Ascending aorta (tissue), 2 donors: ENCODE measurements around the gene EHMT1. TPM values are rescaled to one million over a fixed set of nuclear protein-coding genes. Genes with fewer than 3 reads are reported as not detected.

Source experiments
- DNase-seq, 2 donors: peaks; one replicate each; pipeline ENCODE4 v3.0.0-alpha.2; 2019; ENCODE audit warnings: low spot score in 2 of 2
- H3K27ac ChIP-seq, 2 donors: fragments of 200-600 bp; sonication (generic); one replicate each; pipeline ENCODE4 v1.5.1; 2016 to 2017; ENCODE audit warnings: mild to moderate bottlenecking in 1 of 2
- H3K27me3 ChIP-seq: fragments of 200-600 bp; sonication (generic); one replicate; pipeline ENCODE4 v1.5.1; 2017
- H3K36me3 ChIP-seq, 2 donors: fragments of 200-600 bp; sonication (generic); one replicate each; pipeline ENCODE4 v1.5.1; 2016
- H3K4me1 ChIP-seq, 2 donors: fragments of 200-600 bp; sonication (generic); one replicate each; pipeline ENCODE4 v1.5.1; 2016 to 2017; ENCODE audit warnings: mild to moderate bottlenecking in 1 of 2
- H3K4me3 ChIP-seq, 2 donors: fragments of 200-600 bp; sonication (generic); one replicate each; pipeline ENCODE4 v1.5.1; 2016 to 2017; ENCODE audit warnings: mild to moderate bottlenecking in 1 of 2
- H3K9me3 ChIP-seq, 2 donors: fragments of 200-600 bp; sonication (generic); one replicate each; pipeline ENCODE4 v1.5.1; 2016
- CTCF ChIP-seq, 3 experiments: fragments of 200-600 bp in 2 of 3; fragments of 450-650 bp in 1 of 3; sonication (generic) in 2 of 3; IDR thresholded peaks; one replicate each; pipeline ENCODE4 v1.5.1; 2016 to 2019; ENCODE audit warnings: antibody characterized with exemption in 3 of 3, mild to moderate bottlenecking in 1 of 3, moderate library complexity in 1 of 3
- intact Hi-C: fragments of 100-400 bp; cut with DNase I; formaldehyde crosslinking; loops from one replicate; pipeline ENCODE4 v1.15.1; 2023
- total RNA-seq: library from RNA; depleted of rRNA; stranded (reverse); fragments of >200 nt; gene quantifications from one replicate; pipeline ENCODE4 v1.1.0, GENCODE V29; 2016

EHMT1 gene
- total RNA-seq, 1 donor from 2014 or later = 49.9 TPM

- Histone ChIP-seq H3K27ac (no peak overlapping the region), H3K9me3 (no peaks in the 10 kb centered on the region), H3K36me3 (peaks cover 44 to 60% of the 10 kb centered on the region in 2 donors), H3K4me3 (no peak overlapping the region), H3K4me1 (peaks cover 0 to 3% of the 10 kb centered on the region in 2 donors), H3K27me3 (no peaks in the 10 kb centered on the region)
- no peak for DNase-seq
- intact Hi-C loops = no loop called here
- no peak for TF ChIP-seq CTCF (IDR thresholded peaks at IDR 0.05)
Measured at GRCh38 chr9:137788561-137789294, 169.9 kb downstream of the EHMT1 start.

GRCh38 chr9:137789295-137789895, 170.6 kb downstream of the EHMT1 start:
- DNase-seq = no peak
- H3K36me3 ChIP-seq = peaks cover 38 to 58% of the 10 kb centered on the region in 2 donors
- peaks cover 0 to 3% of the 10 kb centered on the region in 2 donors for H3K4me1 ChIP-seq
- no peaks in the 10 kb centered on the region for H3K9me3 ChIP-seq
- no peak overlapping the region for H3K27ac ChIP-seq
- TF ChIP-seq CTCF (IDR thresholded peaks at IDR 0.05) = no peak
- H3K4me3 ChIP-seq = no peak overlapping the region
- intact Hi-C loops = no loop called here
- H3K27me3 ChIP-seq = no peaks in the 10 kb centered on the region

- H3K27ac ChIP-seq = no peak overlapping the region
- no peaks in the 10 kb centered on the region for H3K9me3 ChIP-seq
- intact Hi-C loops = no loop called here
- no peak for DNase-seq
- H3K4me1 ChIP-seq = peaks cover 0 to 3% of the 10 kb centered on the region in 2 donors
- H3K36me3 ChIP-seq = peaks cover 33 to 66% of the 10 kb centered on the region in 2 donors
- H3K27me3 ChIP-seq = no peaks in the 10 kb centered on the region
- no peak for TF ChIP-seq CTCF (IDR thresholded peaks at IDR 0.05)
- no peak overlapping the region for H3K4me3 ChIP-seq
Measured at GRCh38 chr9:137791947-137792346, 173.1 kb downstream of the EHMT1 start.

- Histone ChIP-seq H3K9me3 (no peaks in the 10 kb centered on the region), H3K27ac (no peak overlapping the region), H3K27me3 (no peaks in the 10 kb centered on the region), H3K4me1 (peaks cover 0 to 3% of the 10 kb centered on the region in 2 donors), H3K36me3 (peaks cover 33 to 64% of the 10 kb centered on the region in 2 donors), H3K4me3 (no peak overlapping the region)
- intact Hi-C loops = no loop called here
- DNase-seq = no peak
- TF ChIP-seq CTCF (IDR thresholded peaks at IDR 0.05) = no peak
Measured at GRCh38 chr9:137793196-137793841, 174.5 kb downstream of the EHMT1 start.

- Histone ChIP-seq H3K4me3 (no peak overlapping the region), H3K27me3 (no peaks in the 10 kb centered on the region), H3K27ac (no peak overlapping the region), H3K9me3 (no peaks in the 10 kb centered on the region), H3K36me3 (peaks cover 52 to 79% of the 10 kb centered on the region in 2 donors), H3K4me1 (peaks cover 0 to 3% of the 10 kb centered on the region in 2 donors)
- TF ChIP-seq CTCF (IDR thresholded peaks at IDR 0.05) = no peak
- intact Hi-C loops = no loop called here
- DNase-seq = no peak
Measured at GRCh38 chr9:137795156-137795666, 176.4 kb downstream of the EHMT1 start.
